ENCODE measurements around the gene CFAP61.

Gene CFAP61

DNA sequence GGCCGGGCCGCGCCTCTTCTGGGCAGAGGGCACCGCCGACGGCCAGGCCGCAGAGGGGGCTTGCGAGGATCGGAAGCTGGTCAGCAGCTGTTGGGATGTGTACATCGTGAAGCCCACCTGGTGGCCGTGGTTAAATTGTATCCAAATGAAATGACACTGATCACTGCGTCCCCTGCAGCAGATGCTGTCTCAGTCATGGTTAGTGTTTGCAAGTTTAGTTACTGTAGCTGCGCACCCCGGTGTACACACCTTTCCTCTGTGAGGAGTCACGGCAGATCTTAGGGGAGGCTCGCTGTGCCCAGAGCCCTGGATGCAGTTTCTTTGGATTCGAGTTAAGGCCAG lies 34.5 kb upstream of the CFAP61 start:
- H3K4me3 ChIP-seq (ENCODE audit: insufficient read depth, low read length, poor library complexity, severe bottlenecking): peak overlapping the region; percentile 76
- peaks cover 6% of the 10 kb centered on the region; the same call in 1 of the 2 replicates for H3F3A ChIP-seq (ENCODE audit: insufficient read depth)
- peaks cover 6% of the 10 kb centered on the region; the same call in 1 of the 2 replicates for H4K20me1 ChIP-seq (ENCODE audit: low read depth, low read length)
- no peaks in the 10 kb centered on the region for H3K36me3 ChIP-seq (ENCODE audit: low read length)
- no peaks in the 10 kb centered on the region for H3K9me3 ChIP-seq (ENCODE audit: insufficient read depth, low read length)
- no peaks in the 10 kb centered on the region for H3K27me3 ChIP-seq (ENCODE audit: low read length)
- H3K4me2 ChIP-seq (ENCODE audit: low read depth, low read length, poor library complexity, severe bottlenecking): peak overlapping the region; percentile 83
- no peaks in the 10 kb centered on the region for H3K9me2 ChIP-seq (replicated peaks; ENCODE audit: insufficient read depth, low read length)
- H2AFZ ChIP-seq (ENCODE audit: low read depth, low read length, severe bottlenecking): peak overlapping the region; percentile 95
- peaks cover 54% of the 10 kb centered on the region for H3K79me2 ChIP-seq (ENCODE audit: insufficient read depth, low read length)
- no peak overlapping the region for H3K27ac ChIP-seq (ENCODE audit: low read depth, low read length)
- peak overlapping the region; percentile 87 for H3K9ac ChIP-seq (ENCODE audit: low read length)
- TF ChIP-seq, protein P1, sequence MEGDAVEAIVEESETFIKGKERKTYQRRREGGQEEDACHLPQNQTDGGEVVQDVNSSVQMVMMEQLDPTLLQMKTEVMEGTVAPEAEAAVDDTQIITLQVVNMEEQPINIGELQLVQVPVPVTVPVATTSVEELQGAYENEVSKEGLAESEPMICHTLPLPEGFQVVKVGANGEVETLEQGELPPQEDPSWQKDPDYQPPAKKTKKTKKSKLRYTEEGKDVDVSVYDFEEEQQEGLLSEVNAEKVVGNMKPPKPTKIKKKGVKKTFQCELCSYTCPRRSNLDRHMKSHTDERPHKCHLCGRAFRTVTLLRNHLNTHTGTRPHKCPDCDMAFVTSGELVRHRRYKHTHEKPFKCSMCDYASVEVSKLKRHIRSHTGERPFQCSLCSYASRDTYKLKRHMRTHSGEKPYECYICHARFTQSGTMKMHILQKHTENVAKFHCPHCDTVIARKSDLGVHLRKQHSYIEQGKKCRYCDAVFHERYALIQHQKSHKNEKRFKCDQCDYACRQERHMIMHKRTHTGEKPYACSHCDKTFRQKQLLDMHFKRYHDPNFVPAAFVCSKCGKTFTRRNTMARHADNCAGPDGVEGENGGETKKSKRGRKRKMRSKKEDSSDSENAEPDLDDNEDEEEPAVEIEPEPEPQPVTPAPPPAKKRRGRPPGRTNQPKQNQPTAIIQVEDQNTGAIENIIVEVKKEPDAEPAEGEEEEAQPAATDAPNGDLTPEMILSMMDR (IDR thresholded peaks at IDR 0.05; ENCODE audit: insufficient read depth, low read length, poor library complexity, severe bottlenecking): no peak
- TF ChIP-seq EZH2phosphoT487 (conservative IDR thresholded peaks at IDR 0.05; ENCODE audit: low read length): no peak

DNA sequence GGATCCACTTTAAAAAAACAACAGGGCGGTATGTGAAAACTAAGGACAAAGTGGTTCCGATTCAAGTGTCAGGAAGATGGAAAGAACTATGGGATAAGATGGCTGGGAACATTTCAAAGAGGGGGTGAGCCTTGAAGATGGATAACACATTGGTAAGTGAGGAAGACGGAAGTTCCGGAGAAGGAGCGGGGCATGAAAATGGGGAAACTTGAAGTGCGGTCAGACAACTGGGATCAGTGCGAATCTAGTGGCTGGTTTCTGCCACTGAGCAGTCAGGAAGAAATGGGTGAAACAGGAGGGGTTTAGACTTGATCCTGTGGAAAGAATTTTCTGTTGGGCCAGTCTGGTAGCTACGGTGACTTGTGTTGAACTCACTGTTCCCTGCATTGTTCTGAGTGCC lies 34.0 kb upstream of the CFAP61 start:
- no peak overlapping the region for H2AFZ ChIP-seq (ENCODE audit: low read depth, low read length, severe bottlenecking)

DNA sequence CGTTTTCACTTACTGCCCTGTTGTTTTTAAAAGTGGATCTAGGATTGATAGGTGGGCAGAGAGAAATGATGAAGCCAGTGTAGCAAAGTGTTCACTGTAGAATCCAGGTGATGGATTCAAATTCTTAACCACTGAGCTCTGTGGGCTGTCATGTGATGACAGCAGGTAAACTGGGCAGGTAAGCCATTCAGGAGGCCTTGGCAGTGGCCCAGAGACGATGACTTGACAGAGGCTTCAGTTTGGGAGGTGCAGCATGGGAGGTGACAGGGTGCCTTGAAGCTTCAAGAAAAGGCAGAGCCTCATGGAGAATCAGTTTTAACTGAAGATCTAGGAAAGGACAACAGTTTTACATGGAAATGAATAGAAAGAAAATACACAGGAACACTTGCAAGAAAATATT lies 33.2 kb upstream of the CFAP61 start:
- no peaks in the 10 kb centered on the region for H3K27me3 ChIP-seq (ENCODE audit: low read length)
- H3K9me2 ChIP-seq (replicated peaks; ENCODE audit: insufficient read depth, low read length): no peaks in the 10 kb centered on the region
- H3K79me2 ChIP-seq (ENCODE audit: insufficient read depth, low read length): peaks cover 65% of the 10 kb centered on the region
- no peak for TF ChIP-seq EZH2phosphoT487 (conservative IDR thresholded peaks at IDR 0.05; ENCODE audit: low read length)
- TF ChIP-seq, protein P1 (IDR thresholded peaks at IDR 0.05; ENCODE audit: insufficient read depth, low read length, poor library complexity, severe bottlenecking): no peak
- H3K9me3 ChIP-seq (ENCODE audit: insufficient read depth, low read length): no peaks in the 10 kb centered on the region
- H3K4me3 ChIP-seq (ENCODE audit: insufficient read depth, low read length, poor library complexity, severe bottlenecking): no peak overlapping the region
- no peak overlapping the region for H3K9ac ChIP-seq (ENCODE audit: low read length)
- no peak overlapping the region for H3K4me2 ChIP-seq (ENCODE audit: low read depth, low read length, poor library complexity, severe bottlenecking)
- H4K20me1 ChIP-seq (ENCODE audit: low read depth, low read length): peaks cover 6% of the 10 kb centered on the region; the same call in 1 of the 2 replicates
- no peak overlapping the region for H2AFZ ChIP-seq (ENCODE audit: low read depth, low read length, severe bottlenecking)
- H3F3A ChIP-seq (ENCODE audit: insufficient read depth): peaks cover 6% of the 10 kb centered on the region; the same call in 1 of the 2 replicates
- no peak overlapping the region for H3K27ac ChIP-seq (ENCODE audit: low read depth, low read length)
- H3K36me3 ChIP-seq (ENCODE audit: low read length): no peaks in the 10 kb centered on the region

More for the DNA sequence above, 34.0 kb upstream of the CFAP61 start:
- H3K9me2 ChIP-seq (replicated peaks; ENCODE audit: insufficient read depth, low read length): no peaks in the 10 kb centered on the region
- TF ChIP-seq, protein P1 (IDR thresholded peaks at IDR 0.05; ENCODE audit: insufficient read depth, low read length, poor library complexity, severe bottlenecking): no peak
- TF ChIP-seq EZH2phosphoT487 (conservative IDR thresholded peaks at IDR 0.05; ENCODE audit: low read length): no peak
- peaks cover 6% of the 10 kb centered on the region; the same call in 1 of the 2 replicates for H3F3A ChIP-seq (ENCODE audit: insufficient read depth)
- H3K9ac ChIP-seq (ENCODE audit: low read length): peak overlapping the region; percentile 87
- H3K27me3 ChIP-seq (ENCODE audit: low read length): no peaks in the 10 kb centered on the region
- no peaks in the 10 kb centered on the region for H3K9me3 ChIP-seq (ENCODE audit: insufficient read depth, low read length)
- no peak overlapping the region for H3K27ac ChIP-seq (ENCODE audit: low read depth, low read length)
- H3K4me2 ChIP-seq (ENCODE audit: low read depth, low read length, poor library complexity, severe bottlenecking): peak overlapping the region; percentile 83
- H3K36me3 ChIP-seq (ENCODE audit: low read length): no peaks in the 10 kb centered on the region
- peaks cover 58% of the 10 kb centered on the region for H3K79me2 ChIP-seq (ENCODE audit: insufficient read depth, low read length)
- peaks cover 6% of the 10 kb centered on the region; the same call in 1 of the 2 replicates for H4K20me1 ChIP-seq (ENCODE audit: low read depth, low read length)
- H3K4me3 ChIP-seq (ENCODE audit: insufficient read depth, low read length, poor library complexity, severe bottlenecking): peak overlapping the region; percentile 76
